Stimulated activated CD8-positive, alpha-beta memory T cell treated with anti-CD3 and anti-CD28 coated beads, Interleukin-2, amount 100 ng/mL, for 48 hours (primary cell): ENCODE results near the gene FITM1.
A peak's percentile ranks its signal among the peaks of the same experiment; 100 is the strongest.

ENCODE experiments used
- DNase-seq, 2 donors: peaks; one replicate each; pipeline ENCODE4 v3.0.0-alpha.2; 2020; ENCODE audit warnings: low read depth in 2 of 2

FITM1 gene

GRCh38 chr14:24139272-24139934, 8.9 kb downstream of the FITM1 start:
- DNase-seq, result no peak

- DNase-seq, result peak; percentile 100
Measured at GRCh38 chr14:24141097-24141880, 10.8 kb downstream of the FITM1 start, which contains the start of gene EMC9. Gene EMC9 (minus strand): TSS chr14:24141591. CDS start chr14:24141304, 287 bp downstream.

GRCh38 chr14:24143511-24143910, 13.1 kb downstream of the FITM1 start:
- DNase-seq, result no peak

- DNase-seq, result no peak
Measured at GRCh38 chr14:24144451-24144850, 14.0 kb downstream of the FITM1 start.

GRCh38 chr14:24145219-24145618, 14.8 kb downstream of the FITM1 start:
- DNase-seq, result no peak

GRCh38 chr14:24145690-24146452, 15.4 kb downstream of the FITM1 start:
- DNase-seq, result no peak

GRCh38 chr14:24146453-24146977, 16.1 kb downstream of the FITM1 start, which contains the start of gene PSME2:
Gene PSME2 (minus strand): TSS chr14:24146610. CDS start chr14:24146581, 29 bp downstream.
- peak; percentile 89 to 90 for DNase-seq

GRCh38 chr14:24146978-24147760, 16.7 kb downstream of the FITM1 start, which contains the start of gene RNF31:
Gene RNF31 (plus strand): TSS chr14:24147498. CDS start chr14:24147699, 201 bp downstream.
- DNase-seq, result peak; percentile 96 to 97

- DNase-seq, result no peak
Measured at GRCh38 chr14:24147761-24148428, 17.4 kb downstream of the FITM1 start.

- DNase-seq, result no peak
Measured at GRCh38 chr14:24149302-24149969, 19.0 kb downstream of the FITM1 start.

GRCh38 chr14:24150061-24150460, 19.6 kb downstream of the FITM1 start:
- no peak for DNase-seq

GRCh38 chr14:24150567-24150966, 20.1 kb downstream of the FITM1 start:
- no peak for DNase-seq

- DNase-seq, result no peak
Measured at GRCh38 chr14:24150993-24151392, 20.5 kb downstream of the FITM1 start.

GRCh38 chr14:24151404-24152080, 21.1 kb downstream of the FITM1 start:
- DNase-seq, result no peak

- no peak for DNase-seq
Measured at GRCh38 chr14:24155100-24155499, 24.6 kb downstream of the FITM1 start.

GRCh38 chr14:24156840-24157239, 26.4 kb downstream of the FITM1 start:
- DNase-seq, result no peak

GRCh38 chr14:24157331-24157730, 26.9 kb downstream of the FITM1 start:
- no peak for DNase-seq

GRCh38 chr14:24159777-24160498, 29.5 kb downstream of the FITM1 start:
- DNase-seq, result no peak

GRCh38 chr14:24160499-24160849, 30.0 kb downstream of the FITM1 start:
- no peak for DNase-seq
